SKM-1 treated with dmso at 0.1 percent for 144 hours (cell line): ENCODE data around the gene CKAP2L.
A peak's percentile ranks its signal among the peaks of the same experiment; 100 is the strongest.

Source experiments
- DNase-seq: peaks from one replicate; lab custom pipeline; 2025; ENCODE audit not compliant: unreplicated experiment; lab: John Stamatoyannopoulos, UW

Gene CKAP2L

GRCh38 chr2:112767693-112768330 lies 3.4 kb upstream of the CKAP2L start:
- DNase-seq, result no peak

DNA sequence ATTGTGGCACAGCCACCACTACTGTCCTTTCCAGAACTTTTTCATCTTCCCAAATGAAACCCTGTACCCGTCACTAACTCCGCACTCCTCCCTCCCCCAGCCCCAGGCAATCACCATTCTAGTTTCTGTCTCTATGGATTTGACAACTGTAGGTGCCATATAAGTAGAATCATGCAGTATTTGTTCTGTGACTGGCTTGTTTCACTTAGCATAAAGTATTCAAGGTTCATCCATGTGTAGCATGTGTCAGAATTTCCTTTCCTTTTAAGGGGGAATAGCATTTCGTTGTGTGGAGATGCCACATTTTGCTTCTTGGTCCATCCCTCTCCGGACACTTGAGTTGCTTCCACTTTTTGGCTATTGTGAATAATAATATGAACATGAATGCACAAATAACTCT lies 842 bp upstream of the CKAP2L start:
- no peak for DNase-seq

GRCh38 chr2:112762276-112762675 lies 2.1 kb downstream of the CKAP2L start:
- DNase-seq, result no peak

- DNase-seq, result no peak
Observed at GRCh38 chr2:112760149-112760548, 4.3 kb downstream of the CKAP2L start.

DNA sequence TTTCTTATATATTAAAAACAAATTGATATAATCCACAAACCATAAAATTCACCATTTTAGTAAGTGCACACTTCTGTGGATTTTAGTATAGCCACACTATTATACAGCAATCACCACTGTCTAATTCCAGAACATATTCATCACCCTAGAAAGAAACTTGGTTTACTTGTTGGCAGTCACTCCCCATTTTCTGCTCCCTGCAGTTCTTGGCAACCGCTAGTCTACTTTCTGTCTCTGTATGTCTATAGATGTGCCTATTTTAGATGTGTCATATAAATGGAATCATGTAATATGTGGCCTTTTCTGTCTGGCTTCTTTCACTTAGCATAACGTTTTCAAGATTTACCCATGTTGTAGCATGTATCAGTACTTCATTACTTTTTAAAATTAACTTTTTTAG lies 5.7 kb downstream of the CKAP2L start:
- DNase-seq, result no peak

DNA sequence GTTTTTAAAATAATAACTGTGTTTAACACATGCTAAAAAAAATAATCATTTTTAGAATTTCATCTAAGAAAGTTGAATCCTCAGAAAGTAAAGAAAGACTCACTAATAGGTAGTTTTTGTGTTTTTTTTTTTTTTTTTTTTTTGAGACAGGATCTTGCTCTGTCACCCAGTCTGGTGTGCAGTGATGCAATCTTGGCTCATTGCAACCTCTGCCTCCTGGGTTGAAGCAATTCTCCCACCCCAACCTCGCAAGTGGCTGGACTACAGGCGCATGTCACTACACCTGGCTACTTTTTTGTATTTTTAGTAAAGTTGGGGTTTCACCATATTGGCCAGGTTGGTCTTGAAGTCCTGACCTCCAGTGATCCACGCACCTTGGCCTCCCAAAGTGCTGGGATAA lies 7.1 kb downstream of the CKAP2L start:
- no peak for DNase-seq

GRCh38 chr2:112756207-112756606 lies 8.2 kb downstream of the CKAP2L start:
- no peak for DNase-seq

- no peak for DNase-seq
Observed at GRCh38 chr2:112755444-112755843, 9.0 kb downstream of the CKAP2L start.

GRCh38 chr2:112754564-112754963 lies 9.8 kb downstream of the CKAP2L start:
- DNase-seq, result peak; percentile 61

DNA sequence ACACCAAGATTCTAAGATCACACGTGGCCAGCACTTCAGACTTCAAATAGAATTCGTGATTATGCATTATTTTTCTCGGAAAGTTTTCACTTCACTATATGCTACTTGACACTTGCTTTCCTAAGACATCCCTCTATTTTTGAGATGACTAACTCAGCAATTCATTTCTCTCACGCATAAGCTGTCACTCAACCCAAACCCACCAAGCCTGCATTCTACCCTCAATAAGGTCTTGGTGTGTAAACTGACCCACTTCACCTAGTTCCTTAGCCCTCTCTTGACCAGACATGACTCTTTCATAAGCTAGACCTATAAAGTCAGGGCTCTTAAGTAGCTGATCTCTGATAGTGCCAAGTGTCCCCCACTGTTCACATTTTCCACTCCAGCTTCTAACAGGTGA lies 11.7 kb downstream of the CKAP2L start:
- DNase-seq, result no peak

DNA sequence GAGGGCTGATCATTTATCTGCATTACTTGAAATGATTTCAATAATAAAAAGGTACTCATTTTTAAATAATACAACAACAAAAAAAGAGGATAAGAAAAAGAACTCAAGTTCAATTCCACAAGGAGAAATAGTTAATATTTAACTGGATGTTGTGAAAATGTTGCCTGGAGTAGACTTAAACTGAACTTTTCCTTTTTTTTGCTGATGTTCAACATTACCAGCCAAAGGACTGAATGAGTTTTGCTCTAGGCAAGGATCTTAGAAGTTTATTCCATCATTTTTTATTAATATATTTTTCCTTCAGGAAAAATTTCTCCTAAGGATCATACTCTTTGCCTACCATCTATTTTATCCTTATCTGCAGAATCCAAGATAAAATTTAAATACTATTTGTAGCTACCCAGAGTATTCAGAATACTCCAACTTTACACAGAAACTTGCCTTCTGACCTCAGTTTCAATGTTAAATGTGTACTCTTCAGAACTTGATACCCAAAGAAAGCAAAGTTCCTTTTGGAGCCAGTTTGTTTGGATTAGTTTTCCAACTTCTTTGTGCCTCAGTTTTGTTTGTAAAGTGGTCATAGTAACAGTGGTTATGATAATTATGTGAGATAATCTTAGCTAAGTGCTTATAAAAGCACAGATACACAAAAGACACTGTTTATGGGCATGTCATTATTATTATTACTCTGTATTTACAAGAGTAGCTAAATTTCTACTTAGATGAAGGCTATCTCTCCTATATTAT lies 12.8 kb downstream of the CKAP2L start:
- no peak for DNase-seq

DNA sequence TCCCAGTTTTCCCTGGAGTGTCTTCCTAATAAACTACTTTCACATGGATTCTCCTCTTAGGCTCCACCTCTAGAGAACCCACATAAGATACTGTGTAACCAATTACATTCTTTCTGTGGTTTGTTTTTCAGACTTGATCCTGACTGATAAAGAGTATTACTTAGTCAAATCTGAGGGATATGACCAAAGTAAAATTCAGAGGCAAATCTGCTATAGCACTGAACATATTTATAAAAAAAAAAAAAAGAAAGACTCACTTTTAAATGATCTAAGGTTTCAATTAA lies 13.9 kb downstream of the CKAP2L start:
- no peak for DNase-seq

GRCh38 chr2:112749755-112750559 lies 14.5 kb downstream of the CKAP2L start:
- peak; percentile 77 for DNase-seq

GRCh38 chr2:112740527-112740926 lies 23.9 kb downstream of the CKAP2L start:
- DNase-seq, result no peak

DNA sequence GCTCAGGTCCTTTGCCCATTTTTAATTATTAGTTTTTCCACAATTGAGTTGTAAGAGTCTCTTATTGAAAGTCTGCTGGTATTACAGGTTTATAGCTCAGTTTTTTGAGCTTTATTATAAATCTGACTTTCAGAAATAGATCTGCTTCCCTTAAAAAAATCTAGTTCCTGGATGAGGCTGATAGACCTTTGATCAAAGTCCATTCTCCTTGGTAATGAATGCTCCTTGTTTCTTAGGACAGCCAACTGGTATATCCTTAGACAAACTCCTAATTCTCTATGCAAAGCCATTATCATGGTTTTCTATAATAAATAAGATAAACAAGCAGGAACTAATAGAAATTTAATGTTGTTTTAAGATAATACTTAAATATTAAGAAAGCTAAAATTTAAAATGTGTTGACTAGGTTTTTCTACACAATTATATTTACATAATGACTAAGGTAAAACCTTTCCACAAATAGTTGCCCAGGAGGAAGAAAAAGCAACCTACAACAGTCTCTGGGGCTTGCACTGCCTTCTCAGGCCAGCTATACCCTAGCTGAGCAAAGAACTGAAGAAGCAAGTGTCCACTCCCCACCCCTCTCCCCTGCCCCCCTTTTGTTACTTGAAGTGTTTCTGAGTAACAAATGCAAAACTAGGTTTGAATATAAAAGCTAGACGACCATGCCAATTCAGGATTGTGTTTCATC lies 26.7 kb downstream of the CKAP2L start:
- DNase-seq, result no peak

- DNase-seq, result no peak
Observed at GRCh38 chr2:112733871-112734270, 30.5 kb downstream of the CKAP2L start.

GRCh38 chr2:112733456-112733855 lies 31.0 kb downstream of the CKAP2L start:
- DNase-seq, result no peak

GRCh38 chr2:112731479-112731878 lies 32.9 kb downstream of the CKAP2L start:
- no peak for DNase-seq

DNA sequence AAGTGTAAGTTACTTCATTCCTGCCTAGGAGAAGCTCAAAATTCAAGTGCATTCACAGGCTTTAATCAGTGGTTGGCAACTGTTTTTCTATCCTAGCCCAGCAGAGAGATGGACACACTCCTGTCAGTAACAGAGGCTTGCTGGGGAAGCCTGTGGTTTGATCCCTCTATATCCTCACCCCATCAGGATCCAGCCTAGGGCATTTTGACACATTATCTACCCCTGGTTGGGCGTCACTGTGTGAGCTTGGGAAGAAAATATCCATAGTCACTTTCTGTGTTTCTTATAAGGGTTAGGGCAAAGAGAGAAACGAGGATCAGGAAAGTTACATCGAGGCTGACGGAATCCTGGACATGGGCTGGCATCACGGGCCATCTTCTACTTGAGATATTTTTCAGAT lies 33.6 kb downstream of the CKAP2L start:
- DNase-seq, result no peak

- DNase-seq, result no peak
Observed at GRCh38 chr2:112730216-112730615, 34.2 kb downstream of the CKAP2L start.

DNA sequence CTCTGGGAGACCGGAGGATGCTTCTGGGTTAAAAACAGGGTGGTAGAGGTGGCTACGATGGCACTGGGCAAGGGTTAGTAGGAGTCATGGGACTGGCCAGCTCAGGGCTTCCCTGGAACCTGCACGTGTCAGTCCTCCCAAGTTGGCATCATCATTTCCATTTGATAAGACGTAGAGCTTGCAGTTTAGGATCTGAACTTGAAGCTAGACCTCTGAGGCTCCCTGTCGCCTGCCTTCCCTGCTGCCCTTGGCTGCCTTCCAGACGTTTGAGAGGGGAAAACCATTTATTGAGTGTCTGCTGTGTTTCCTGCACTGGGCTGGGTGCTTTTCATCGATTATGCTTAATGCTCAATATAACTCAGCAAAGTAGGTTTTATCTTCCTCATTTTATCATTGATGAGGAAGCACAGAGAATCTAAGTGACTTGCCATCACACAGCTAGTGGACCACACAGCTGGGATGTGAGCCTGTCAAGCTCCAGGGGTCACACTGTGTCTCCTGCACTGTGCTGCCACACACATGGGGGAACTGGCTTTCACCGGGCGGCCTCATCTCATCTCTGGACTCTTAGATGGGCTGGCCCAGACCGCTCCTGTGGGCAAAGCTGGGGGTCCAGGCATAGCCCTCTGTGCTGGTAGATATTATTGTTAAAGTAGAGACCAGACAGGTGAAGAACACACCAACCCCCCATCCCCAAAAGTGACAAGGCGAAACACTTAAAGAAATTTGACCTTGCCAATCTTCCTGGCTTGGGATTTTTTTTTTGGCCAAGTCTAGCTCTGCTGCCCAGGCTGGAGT lies 35.8 kb downstream of the CKAP2L start:
- DNase-seq, result no peak
